ENCODE data around the gene NOTCH4. TPM values are rescaled to one million over a fixed set of nuclear protein-coding genes. Genes with fewer than 3 reads are reported as not detected.

Gene NOTCH4
- total and polyA plus RNA-seq, 9 of the 15 experiments (the other 6 are each of a cell fraction or from before 2014, with no cell fraction given), result 0.24 to 4.3 (median 1.7) TPM

DNA sequence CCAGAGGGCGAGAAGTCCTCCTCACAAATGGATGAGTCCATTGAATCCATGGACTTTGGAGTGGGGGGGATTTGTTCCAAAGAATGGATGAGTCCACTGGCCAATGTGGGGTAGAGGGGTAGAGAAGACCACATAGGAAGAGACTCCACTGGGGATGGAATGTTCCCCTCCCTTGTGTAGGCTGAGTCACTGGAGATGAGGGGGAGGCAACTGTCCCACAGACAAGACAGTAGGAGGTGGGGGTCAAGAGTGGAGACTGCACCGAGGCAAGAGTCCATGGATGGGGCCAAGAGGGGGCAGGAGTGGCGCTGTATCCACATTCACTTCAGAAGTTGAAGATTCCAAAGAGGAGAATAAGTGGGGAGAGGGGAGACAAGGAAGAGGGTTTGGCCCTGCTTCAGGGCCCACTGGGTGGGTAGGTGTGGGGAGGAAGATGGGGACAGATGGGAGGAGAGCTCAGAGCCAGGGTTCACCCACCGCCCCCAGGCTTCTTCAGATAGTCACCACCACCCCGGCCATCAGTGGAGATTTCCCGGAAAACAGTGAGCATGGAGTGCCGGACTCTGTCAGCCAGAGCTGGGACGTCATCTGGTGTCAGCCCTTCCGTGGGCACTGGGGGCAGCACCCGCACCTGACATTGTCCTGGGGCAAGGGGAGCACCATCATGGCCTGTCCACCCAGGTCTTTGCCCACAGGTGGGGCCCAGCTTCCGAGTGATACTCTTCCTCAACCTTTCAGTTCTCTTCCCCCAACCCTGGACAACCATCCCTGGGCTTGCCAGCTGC lies 54.9 kb downstream of the NOTCH4 start (continued):
- TF ChIP-seq, protein P1, sequence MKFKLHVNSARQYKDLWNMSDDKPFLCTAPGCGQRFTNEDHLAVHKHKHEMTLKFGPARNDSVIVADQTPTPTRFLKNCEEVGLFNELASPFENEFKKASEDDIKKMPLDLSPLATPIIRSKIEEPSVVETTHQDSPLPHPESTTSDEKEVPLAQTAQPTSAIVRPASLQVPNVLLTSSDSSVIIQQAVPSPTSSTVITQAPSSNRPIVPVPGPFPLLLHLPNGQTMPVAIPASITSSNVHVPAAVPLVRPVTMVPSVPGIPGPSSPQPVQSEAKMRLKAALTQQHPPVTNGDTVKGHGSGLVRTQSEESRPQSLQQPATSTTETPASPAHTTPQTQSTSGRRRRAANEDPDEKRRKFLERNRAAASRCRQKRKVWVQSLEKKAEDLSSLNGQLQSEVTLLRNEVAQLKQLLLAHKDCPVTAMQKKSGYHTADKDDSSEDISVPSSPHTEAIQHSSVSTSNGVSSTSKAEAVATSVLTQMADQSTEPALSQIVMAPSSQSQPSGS (CRISPR knock-in tag; IDR thresholded peaks at IDR 0.05), result no peak
- TF ChIP-seq, protein P2, sequence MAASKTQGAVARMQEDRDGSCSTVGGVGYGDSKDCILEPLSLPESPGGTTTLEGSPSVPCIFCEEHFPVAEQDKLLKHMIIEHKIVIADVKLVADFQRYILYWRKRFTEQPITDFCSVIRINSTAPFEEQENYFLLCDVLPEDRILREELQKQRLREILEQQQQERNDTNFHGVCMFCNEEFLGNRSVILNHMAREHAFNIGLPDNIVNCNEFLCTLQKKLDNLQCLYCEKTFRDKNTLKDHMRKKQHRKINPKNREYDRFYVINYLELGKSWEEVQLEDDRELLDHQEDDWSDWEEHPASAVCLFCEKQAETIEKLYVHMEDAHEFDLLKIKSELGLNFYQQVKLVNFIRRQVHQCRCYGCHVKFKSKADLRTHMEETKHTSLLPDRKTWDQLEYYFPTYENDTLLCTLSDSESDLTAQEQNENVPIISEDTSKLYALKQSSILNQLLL (CRISPR knock-in tag; IDR thresholded peaks at IDR 0.05; ENCODE audit: borderline replicate concordance), result no peak
- TF ChIP-seq, protein P3, sequence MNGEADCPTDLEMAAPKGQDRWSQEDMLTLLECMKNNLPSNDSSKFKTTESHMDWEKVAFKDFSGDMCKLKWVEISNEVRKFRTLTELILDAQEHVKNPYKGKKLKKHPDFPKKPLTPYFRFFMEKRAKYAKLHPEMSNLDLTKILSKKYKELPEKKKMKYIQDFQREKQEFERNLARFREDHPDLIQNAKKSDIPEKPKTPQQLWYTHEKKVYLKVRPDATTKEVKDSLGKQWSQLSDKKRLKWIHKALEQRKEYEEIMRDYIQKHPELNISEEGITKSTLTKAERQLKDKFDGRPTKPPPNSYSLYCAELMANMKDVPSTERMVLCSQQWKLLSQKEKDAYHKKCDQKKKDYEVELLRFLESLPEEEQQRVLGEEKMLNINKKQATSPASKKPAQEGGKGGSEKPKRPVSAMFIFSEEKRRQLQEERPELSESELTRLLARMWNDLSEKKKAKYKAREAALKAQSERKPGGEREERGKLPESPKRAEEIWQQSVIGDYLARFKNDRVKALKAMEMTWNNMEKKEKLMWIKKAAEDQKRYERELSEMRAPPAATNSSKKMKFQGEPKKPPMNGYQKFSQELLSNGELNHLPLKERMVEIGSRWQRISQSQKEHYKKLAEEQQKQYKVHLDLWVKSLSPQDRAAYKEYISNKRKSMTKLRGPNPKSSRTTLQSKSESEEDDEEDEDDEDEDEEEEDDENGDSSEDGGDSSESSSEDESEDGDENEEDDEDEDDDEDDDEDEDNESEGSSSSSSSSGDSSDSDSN (IDR thresholded peaks at IDR 0.05; ENCODE audit: borderline replicate concordance in 1 of 2, low read depth in 2 of 2, low read length in 2 of 2), result no peak
- TF ChIP-seq, protein P4, sequence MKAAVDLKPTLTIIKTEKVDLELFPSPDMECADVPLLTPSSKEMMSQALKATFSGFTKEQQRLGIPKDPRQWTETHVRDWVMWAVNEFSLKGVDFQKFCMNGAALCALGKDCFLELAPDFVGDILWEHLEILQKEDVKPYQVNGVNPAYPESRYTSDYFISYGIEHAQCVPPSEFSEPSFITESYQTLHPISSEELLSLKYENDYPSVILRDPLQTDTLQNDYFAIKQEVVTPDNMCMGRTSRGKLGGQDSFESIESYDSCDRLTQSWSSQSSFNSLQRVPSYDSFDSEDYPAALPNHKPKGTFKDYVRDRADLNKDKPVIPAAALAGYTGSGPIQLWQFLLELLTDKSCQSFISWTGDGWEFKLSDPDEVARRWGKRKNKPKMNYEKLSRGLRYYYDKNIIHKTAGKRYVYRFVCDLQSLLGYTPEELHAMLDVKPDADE (conservative IDR thresholded peaks at IDR 0.05; ENCODE audit: control insufficient read depth, low read depth, low read length), result no peak
- TF ChIP-seq FOXJ2 (tag; IDR thresholded peaks at IDR 0.05) (no peak), ZBTB17 (CRISPR knock-in tag; IDR thresholded peaks at IDR 0.05) (no peak), EHMT2 (IDR thresholded peaks at IDR 0.05) (peak; percentile 87), HMGN3 (IDR thresholded peaks at IDR 0.05; ENCODE audit: borderline replicate concordance, extremely low read depth, insufficient read length, low read depth, low read length) (peak; percentile 32), CBX5 (IDR thresholded peaks at IDR 0.05; ENCODE audit: borderline replicate concordance, low read depth) (no peak), BCL6 (CRISPR knock-in tag; IDR thresholded peaks at IDR 0.05) (no peak), SMARCB1 (IDR thresholded peaks at IDR 0.05; ENCODE audit: insufficient read length, low read depth) (no peak), RBM17 (IDR thresholded peaks at IDR 0.05; ENCODE audit: borderline replicate concordance, low read depth, low read length) (no peak)
- TF ChIP-seq, protein P5, sequence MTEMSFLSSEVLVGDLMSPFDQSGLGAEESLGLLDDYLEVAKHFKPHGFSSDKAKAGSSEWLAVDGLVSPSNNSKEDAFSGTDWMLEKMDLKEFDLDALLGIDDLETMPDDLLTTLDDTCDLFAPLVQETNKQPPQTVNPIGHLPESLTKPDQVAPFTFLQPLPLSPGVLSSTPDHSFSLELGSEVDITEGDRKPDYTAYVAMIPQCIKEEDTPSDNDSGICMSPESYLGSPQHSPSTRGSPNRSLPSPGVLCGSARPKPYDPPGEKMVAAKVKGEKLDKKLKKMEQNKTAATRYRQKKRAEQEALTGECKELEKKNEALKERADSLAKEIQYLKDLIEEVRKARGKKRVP (CRISPR knock-in tag; IDR thresholded peaks at IDR 0.05), result no peak
- TF ChIP-seq, protein P6, sequence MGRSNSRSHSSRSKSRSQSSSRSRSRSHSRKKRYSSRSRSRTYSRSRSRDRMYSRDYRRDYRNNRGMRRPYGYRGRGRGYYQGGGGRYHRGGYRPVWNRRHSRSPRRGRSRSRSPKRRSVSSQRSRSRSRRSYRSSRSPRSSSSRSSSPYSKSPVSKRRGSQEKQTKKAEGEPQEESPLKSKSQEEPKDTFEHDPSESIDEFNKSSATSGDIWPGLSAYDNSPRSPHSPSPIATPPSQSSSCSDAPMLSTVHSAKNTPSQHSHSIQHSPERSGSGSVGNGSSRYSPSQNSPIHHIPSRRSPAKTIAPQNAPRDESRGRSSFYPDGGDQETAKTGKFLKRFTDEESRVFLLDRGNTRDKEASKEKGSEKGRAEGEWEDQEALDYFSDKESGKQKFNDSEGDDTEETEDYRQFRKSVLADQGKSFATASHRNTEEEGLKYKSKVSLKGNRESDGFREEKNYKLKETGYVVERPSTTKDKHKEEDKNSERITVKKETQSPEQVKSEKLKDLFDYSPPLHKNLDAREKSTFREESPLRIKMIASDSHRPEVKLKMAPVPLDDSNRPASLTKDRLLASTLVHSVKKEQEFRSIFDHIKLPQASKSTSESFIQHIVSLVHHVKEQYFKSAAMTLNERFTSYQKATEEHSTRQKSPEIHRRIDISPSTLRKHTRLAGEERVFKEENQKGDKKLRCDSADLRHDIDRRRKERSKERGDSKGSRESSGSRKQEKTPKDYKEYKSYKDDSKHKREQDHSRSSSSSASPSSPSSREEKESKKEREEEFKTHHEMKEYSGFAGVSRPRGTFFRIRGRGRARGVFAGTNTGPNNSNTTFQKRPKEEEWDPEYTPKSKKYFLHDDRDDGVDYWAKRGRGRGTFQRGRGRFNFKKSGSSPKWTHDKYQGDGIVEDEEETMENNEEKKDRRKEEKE (IDR thresholded peaks at IDR 0.05; ENCODE audit: borderline replicate concordance in 1 of 2, control insufficient read depth in 1 of 2, low read depth in 2 of 2, low read length in 1 of 2), result 0 out of 4 replicates have a peak, but pooled peaks of 1 of the 2 experiments have one; percentile 70

All from K562 (cell line).